Skeletal muscle cell (primary cell): ENCODE results near the gene MEGF8.

ENCODE experiments used
- DNase-seq: peaks from one replicate; pipeline ENCODE4 v3.0.0-alpha.2; 2010; ENCODE audit warnings: low read depth
- H3K4me3 ChIP-seq: 2 replicates; pipeline ENCODE4 v1.5.1; 2011; ENCODE audit warnings: low read depth, mild to moderate bottlenecking, control low read depth, low read length, moderate library complexity

Gene MEGF8

GRCh38 chr19:42297039-42297438, 28.4 kb upstream of the MEGF8 start:
- DNase-seq = no peak
- H3K4me3 ChIP-seq = no peak overlapping the region

- no peak for DNase-seq
- peak within 1 kb of the TSS; percentile 80 for H3K4me3 ChIP-seq
Measured at GRCh38 chr19:42301646-42302203, 23.7 kb upstream of the MEGF8 start, which contains the start of gene PRR19. Gene PRR19 (plus strand): TSS chr19:42302132. CDS start chr19:42309585, 7,453 bp downstream.

GRCh38 chr19:42303101-42303464, 22.4 kb upstream of the MEGF8 start:
- DNase-seq = no peak
- peak overlapping the region; percentile 80 for H3K4me3 ChIP-seq

GRCh38 chr19:42303876-42304275, 21.6 kb upstream of the MEGF8 start:
- H3K4me3 ChIP-seq = no peak overlapping the region
- no peak for DNase-seq

GRCh38 chr19:42306646-42307045, 18.8 kb upstream of the MEGF8 start:
- no peak overlapping the region for H3K4me3 ChIP-seq
- DNase-seq = no peak

- H3K4me3 ChIP-seq = no peak overlapping the region
- no peak for DNase-seq
Measured at GRCh38 chr19:42309686-42310085, 15.7 kb upstream of the MEGF8 start.

GRCh38 chr19:42311657-42312056, 13.8 kb upstream of the MEGF8 start:
- DNase-seq = no peak
- H3K4me3 ChIP-seq = no peak overlapping the region

- no peak for DNase-seq
- H3K4me3 ChIP-seq = no peak overlapping the region
Measured at GRCh38 chr19:42312370-42312769, 13.1 kb upstream of the MEGF8 start.

- DNase-seq = no peak
- H3K4me3 ChIP-seq = peak within 1 kb of the TSS; percentile 57
Measured at GRCh38 chr19:42313096-42313839, 12.2 kb upstream of the MEGF8 start, which contains the start of gene TMEM145. Gene TMEM145 (plus strand): TSS chr19:42313309. CDS start chr19:42313377, 68 bp downstream.

- no peak for DNase-seq
- H3K4me3 ChIP-seq = no peak overlapping the region
Measured at GRCh38 chr19:42313840-42314755, 11.3 kb upstream of the MEGF8 start.

GRCh38 chr19:42315024-42315423, 10.4 kb upstream of the MEGF8 start:
- no peak overlapping the region for H3K4me3 ChIP-seq
- no peak for DNase-seq

GRCh38 chr19:42316223-42317211, 8.9 kb upstream of the MEGF8 start:
- H3K4me3 ChIP-seq = no peak overlapping the region
- DNase-seq = no peak

GRCh38 chr19:42317535-42317934, 7.9 kb upstream of the MEGF8 start:
- no peak overlapping the region for H3K4me3 ChIP-seq
- no peak for DNase-seq

- H3K4me3 ChIP-seq = no peak overlapping the region
- DNase-seq = no peak
Measured at GRCh38 chr19:42322305-42322704, 3.1 kb upstream of the MEGF8 start.

GRCh38 chr19:42323473-42323851, 2.0 kb upstream of the MEGF8 start:
- DNase-seq = no peak
- no peak overlapping the region for H3K4me3 ChIP-seq

- no peak overlapping the region for H3K4me3 ChIP-seq
- DNase-seq = no peak
Measured at GRCh38 chr19:42323852-42324654, 1.4 kb upstream of the MEGF8 start.

GRCh38 chr19:42324655-42325307, 654 bp upstream of the MEGF8 start:
- H3K4me3 ChIP-seq = peak overlapping the region; percentile 10
- DNase-seq = no peak
